Measurements from ENCODE around the gene DLGAP1. TPM values are rescaled to one million over a fixed set of nuclear protein-coding genes. Genes with fewer than 3 reads are reported as not detected.

DLGAP1 gene
- total and polyA plus RNA-seq, 2 of the 13 experiments (the other 11 are each of a cell fraction or from before 2014, with no cell fraction given) = 0.01 TPM; not detected in 1

DNA sequence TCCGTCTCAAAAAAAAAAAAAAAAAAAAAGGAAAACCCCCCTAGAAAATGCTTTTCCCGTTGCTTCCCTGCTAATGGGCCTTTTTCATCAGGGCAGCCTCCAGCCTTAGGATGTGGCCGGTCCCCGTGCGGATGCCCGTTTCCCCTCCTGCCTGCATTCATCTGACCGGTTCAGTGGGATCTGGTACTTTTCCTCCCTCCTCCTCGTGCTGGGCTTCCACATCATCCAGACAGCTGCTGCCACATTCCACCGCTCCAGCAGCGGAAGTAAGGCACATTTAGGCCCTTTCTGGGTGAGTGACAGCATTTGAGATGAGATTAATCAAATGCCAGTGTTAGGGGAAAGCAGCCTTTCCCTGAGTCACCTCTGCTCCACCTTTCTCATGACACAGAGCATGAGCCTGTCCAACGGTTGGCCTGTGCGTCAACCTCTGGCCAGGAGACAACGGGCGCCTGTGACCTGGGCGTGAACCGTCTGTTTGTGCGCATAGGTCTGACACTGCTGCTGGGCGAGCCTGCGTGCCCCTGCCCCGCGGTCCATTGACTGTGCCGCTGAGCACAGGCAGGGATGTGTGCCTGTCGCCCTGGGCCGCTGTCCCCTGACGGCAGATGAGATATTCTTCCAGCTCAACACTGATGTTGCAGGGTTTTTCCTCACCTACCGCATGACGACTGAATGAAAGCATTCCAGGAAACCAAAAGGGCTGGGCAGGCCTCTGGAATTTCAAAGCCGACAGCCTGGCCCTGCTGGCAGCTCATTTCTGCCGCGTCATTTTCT is 831.1 kb downstream of the DLGAP1 start (continued):
- TF ChIP-seq, protein P1, sequence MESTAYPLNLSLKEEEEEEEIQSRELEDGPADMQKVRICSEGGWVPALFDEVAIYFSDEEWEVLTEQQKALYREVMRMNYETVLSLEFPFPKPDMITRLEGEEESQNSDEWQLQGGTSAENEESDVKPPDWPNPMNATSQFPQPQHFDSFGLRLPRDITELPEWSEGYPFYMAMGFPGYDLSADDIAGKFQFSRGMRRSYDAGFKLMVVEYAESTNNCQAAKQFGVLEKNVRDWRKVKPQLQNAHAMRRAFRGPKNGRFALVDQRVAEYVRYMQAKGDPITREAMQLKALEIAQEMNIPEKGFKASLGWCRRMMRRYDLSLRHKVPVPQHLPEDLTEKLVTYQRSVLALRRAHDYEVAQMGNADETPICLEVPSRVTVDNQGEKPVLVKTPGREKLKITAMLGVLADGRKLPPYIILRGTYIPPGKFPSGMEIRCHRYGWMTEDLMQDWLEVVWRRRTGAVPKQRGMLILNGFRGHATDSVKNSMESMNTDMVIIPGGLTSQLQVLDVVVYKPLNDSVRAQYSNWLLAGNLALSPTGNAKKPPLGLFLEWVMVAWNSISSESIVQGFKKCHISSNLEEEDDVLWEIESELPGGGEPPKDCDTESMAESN (CRISPR knock-in tag; conservative IDR thresholded peaks at IDR 0.05) = peak; percentile 88
- peak; percentile 96 for TF ChIP-seq ZNF772 (CRISPR knock-in tag; IDR thresholded peaks at IDR 0.05)
- peak; percentile 84 for TF ChIP-seq FOXA3 (CRISPR knock-in tag; IDR thresholded peaks at IDR 0.05)
- TF ChIP-seq, protein P2, sequence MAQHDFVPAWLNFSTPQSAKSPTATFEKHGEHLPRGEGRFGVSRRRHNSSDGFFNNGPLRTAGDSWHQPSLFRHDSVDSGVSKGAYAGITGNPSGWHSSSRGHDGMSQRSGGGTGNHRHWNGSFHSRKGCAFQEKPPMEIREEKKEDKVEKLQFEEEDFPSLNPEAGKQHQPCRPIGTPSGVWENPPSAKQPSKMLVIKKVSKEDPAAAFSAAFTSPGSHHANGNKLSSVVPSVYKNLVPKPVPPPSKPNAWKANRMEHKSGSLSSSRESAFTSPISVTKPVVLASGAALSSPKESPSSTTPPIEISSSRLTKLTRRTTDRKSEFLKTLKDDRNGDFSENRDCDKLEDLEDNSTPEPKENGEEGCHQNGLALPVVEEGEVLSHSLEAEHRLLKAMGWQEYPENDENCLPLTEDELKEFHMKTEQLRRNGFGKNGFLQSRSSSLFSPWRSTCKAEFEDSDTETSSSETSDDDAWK (CRISPR knock-in tag; IDR thresholded peaks at IDR 0.05) = no peak
- TF ChIP-seq, protein P3, sequence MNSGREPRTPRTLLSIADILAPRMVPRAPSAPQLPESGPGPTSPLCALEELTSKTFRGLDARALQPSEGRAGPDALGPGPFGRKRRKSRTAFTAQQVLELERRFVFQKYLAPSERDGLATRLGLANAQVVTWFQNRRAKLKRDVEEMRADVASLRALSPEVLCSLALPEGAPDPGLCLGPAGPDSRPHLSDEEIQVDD (CRISPR knock-in tag; IDR thresholded peaks at IDR 0.05; ENCODE audit: borderline replicate concordance) = no peak
- TF ChIP-seq SKI (IDR thresholded peaks at IDR 0.05; ENCODE audit: partially characterized antibody) = peak; percentile 97
- peak; percentile 90 for TF ChIP-seq ZNF264 (CRISPR knock-in tag; IDR thresholded peaks at IDR 0.05)
- TF ChIP-seq, protein P4, sequence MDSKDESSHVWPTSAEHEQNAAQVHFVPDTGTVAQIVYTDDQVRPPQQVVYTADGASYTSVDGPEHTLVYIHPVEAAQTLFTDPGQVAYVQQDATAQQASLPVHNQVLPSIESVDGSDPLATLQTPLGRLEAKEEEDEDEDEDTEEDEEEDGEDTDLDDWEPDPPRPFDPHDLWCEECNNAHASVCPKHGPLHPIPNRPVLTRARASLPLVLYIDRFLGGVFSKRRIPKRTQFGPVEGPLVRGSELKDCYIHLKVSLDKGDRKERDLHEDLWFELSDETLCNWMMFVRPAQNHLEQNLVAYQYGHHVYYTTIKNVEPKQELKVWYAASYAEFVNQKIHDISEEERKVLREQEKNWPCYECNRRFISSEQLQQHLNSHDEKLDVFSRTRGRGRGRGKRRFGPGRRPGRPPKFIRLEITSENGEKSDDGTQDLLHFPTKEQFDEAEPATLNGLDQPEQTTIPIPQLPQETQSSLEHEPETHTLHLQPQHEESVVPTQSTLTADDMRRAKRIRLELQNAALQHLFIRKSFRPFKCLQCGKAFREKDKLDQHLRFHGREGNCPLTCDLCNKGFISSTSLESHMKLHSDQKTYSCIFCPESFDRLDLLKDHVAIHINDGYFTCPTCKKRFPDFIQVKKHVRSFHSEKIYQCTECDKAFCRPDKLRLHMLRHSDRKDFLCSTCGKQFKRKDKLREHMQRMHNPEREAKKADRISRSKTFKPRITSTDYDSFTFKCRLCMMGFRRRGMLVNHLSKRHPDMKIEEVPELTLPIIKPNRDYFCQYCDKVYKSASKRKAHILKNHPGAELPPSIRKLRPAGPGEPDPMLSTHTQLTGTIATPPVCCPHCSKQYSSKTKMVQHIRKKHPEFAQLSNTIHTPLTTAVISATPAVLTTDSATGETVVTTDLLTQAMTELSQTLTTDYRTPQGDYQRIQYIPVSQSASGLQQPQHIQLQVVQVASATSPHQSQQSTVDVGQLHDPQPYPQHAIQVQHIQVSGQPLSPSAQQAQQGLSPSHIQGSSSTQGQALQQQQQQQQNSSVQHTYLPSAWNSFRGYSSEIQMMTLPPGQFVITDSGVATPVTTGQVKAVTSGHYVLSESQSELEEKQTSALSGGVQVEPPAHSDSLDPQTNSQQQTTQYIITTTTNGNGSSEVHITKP (CRISPR knock-in tag; IDR thresholded peaks at IDR 0.05; ENCODE audit: low read depth) = 0 out of 2 replicates have a peak, but pooled peaks have one; percentile 45
- TF ChIP-seq, protein P5, sequence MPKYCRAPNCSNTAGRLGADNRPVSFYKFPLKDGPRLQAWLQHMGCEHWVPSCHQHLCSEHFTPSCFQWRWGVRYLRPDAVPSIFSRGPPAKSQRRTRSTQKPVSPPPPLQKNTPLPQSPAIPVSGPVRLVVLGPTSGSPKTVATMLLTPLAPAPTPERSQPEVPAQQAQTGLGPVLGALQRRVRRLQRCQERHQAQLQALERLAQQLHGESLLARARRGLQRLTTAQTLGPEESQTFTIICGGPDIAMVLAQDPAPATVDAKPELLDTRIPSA (CRISPR knock-in tag; IDR thresholded peaks at IDR 0.05; ENCODE audit: borderline replicate concordance) = no peak
- TF ChIP-seq HDAC6 (IDR thresholded peaks at IDR 0.05; ENCODE audit: low read depth, low read length) = no peak
- TF ChIP-seq ZNF672 (CRISPR knock-in tag; IDR thresholded peaks at IDR 0.05) = 0 out of 2 replicates have a peak, but pooled peaks have one; percentile 51
- TF ChIP-seq SMAD3 (CRISPR knock-in tag; IDR thresholded peaks at IDR 0.05) = peak; percentile 49; the same call in 1 of the 2 replicates
- TF ChIP-seq GLI4 (CRISPR knock-in tag; IDR thresholded peaks at IDR 0.05; ENCODE audit: borderline replicate concordance) = no peak
- no peak; the same call in 1 of the 2 replicates for TF ChIP-seq FOSL1 (CRISPR knock-in tag; IDR thresholded peaks at IDR 0.05; ENCODE audit: borderline replicate concordance)
- TF ChIP-seq CHCHD3 (CRISPR knock-in tag; IDR thresholded peaks at IDR 0.05) = no peak
- TF ChIP-seq SP4 (CRISPR knock-in tag; IDR thresholded peaks at IDR 0.05) = peak; percentile 26; the same call in 1 of the 2 replicates
- TF ChIP-seq, protein P6, sequence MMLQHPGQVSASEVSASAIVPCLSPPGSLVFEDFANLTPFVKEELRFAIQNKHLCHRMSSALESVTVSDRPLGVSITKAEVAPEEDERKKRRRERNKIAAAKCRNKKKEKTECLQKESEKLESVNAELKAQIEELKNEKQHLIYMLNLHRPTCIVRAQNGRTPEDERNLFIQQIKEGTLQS (CRISPR knock-in tag; IDR thresholded peaks at IDR 0.05) = peak; percentile 23; the same call in 1 of the 2 replicates
- TF ChIP-seq TBP (CRISPR knock-in tag; IDR thresholded peaks at IDR 0.05) = no peak
- TF ChIP-seq, protein P7, sequence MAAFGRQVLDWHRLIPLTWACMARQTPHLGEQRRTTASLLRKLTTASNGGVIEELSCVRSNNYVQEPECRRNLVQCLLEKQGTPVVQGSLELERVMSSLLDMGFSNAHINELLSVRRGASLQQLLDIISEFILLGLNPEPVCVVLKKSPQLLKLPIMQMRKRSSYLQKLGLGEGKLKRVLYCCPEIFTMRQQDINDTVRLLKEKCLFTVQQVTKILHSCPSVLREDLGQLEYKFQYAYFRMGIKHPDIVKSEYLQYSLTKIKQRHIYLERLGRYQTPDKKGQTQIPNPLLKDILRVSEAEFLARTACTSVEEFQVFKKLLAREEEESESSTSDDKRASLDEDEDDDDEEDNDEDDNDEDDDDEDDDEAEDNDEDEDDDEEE (CRISPR knock-in tag; IDR thresholded peaks at IDR 0.05) = no peak

Measured in HepG2 (cell line).